Measurements from ENCODE around the gene ADRB1. TPM values are rescaled to one million over a fixed set of nuclear protein-coding genes. Genes with fewer than 3 reads are reported as not detected.

ADRB1 gene
- total RNA-seq, 4 donors from 2014 or later = 0.34 to 4.9 (median 2.8) TPM

DNA sequence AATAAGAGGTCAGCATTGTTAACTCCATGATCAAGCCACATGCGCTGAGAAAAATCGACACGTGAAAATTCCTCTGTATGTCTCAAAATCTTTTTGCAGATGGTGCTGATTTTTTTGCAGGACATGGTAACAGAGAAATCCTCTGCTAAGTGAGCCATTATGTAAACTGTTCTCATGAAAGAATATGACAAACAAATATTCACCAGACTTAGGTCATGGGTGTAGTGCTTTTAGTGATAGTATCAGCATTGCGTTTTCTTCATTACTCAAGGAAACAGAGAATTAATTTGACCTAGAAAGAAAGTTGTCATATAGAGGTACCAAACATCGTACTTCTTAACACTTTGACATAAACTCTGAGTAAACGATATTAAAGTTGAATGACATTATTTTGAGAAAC is 34.7 kb downstream of the ADRB1 start:
- TF ChIP-seq, protein P1, sequence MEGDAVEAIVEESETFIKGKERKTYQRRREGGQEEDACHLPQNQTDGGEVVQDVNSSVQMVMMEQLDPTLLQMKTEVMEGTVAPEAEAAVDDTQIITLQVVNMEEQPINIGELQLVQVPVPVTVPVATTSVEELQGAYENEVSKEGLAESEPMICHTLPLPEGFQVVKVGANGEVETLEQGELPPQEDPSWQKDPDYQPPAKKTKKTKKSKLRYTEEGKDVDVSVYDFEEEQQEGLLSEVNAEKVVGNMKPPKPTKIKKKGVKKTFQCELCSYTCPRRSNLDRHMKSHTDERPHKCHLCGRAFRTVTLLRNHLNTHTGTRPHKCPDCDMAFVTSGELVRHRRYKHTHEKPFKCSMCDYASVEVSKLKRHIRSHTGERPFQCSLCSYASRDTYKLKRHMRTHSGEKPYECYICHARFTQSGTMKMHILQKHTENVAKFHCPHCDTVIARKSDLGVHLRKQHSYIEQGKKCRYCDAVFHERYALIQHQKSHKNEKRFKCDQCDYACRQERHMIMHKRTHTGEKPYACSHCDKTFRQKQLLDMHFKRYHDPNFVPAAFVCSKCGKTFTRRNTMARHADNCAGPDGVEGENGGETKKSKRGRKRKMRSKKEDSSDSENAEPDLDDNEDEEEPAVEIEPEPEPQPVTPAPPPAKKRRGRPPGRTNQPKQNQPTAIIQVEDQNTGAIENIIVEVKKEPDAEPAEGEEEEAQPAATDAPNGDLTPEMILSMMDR (IDR thresholded peaks at IDR 0.05; ENCODE audit: low read depth) = no peak

DNA sequence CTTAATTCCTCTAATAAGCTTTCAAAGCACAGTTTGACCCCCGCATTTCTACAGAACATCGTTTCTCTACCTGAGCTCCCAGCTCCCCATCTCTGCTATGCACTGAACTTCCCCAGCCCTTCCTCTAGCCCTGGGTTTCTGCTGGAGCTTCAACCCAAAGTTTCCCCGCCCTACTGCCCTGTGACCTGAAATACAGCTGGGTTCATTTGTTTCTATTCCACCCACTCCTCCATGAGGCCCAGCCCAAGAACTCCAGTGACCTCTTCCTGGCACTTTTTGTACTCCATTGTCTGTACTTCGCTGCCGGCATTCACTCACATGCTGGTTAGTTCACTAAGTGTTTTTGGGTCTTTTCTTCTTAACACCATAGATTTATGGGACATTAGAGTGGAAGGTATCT is 35.8 kb downstream of the ADRB1 start:
- TF ChIP-seq, protein P1 (IDR thresholded peaks at IDR 0.05; ENCODE audit: low read depth) = no peak

DNA sequence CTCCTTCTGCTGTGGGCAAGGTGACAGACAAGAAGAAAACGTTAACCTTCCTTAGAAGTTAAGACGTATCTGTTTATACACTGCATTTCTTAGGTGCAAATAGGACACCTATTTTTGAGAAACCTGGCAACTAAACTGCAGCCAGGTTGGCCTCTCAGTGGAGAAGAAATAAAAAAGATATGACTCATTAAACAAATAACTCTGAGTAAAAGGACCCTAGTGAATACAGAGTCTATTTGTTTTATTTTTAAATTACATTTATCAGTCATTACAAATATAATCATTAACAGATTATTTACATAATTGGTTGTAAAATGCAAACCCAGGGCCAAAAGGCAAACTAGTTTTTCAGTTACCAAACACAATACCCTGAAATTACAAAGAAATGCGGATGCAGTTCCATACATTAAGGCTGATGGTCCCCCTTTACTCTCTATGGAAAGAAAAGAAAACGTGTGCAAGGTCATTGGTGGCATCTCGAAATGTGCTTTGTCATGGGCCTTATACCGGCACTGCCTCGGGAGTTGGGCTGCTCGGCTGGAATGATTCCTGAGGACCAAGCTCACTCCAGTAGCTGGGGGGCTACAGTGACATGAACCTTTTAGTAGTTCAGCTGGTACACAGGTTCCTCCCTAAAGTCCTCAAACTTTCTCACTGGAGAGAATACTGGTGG is 38.4 kb downstream of the ADRB1 start:
- TF ChIP-seq, protein P1 (IDR thresholded peaks at IDR 0.05; ENCODE audit: low read depth) = no peak

DNA sequence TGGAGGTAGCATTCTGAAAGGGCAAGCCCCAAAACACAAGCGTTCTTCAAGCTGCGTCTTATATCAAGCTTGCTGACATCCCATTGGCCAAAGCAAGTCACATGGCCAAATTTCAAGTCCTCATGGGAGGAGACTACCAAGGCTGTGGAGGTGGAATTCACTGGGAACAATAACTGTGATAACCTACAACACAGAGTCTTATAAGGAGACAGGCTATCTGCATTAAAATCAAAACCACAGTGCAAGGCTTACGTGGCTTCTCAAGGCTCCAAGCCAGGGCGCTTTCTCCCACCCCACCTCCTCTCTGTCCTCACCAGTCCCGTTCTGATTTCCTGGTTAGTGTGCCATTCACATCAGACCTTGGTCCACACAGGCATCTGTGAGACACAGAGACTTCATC is 39.4 kb downstream of the ADRB1 start:
- TF ChIP-seq, protein P1 (IDR thresholded peaks at IDR 0.05; ENCODE audit: low read depth) = no peak

DNA sequence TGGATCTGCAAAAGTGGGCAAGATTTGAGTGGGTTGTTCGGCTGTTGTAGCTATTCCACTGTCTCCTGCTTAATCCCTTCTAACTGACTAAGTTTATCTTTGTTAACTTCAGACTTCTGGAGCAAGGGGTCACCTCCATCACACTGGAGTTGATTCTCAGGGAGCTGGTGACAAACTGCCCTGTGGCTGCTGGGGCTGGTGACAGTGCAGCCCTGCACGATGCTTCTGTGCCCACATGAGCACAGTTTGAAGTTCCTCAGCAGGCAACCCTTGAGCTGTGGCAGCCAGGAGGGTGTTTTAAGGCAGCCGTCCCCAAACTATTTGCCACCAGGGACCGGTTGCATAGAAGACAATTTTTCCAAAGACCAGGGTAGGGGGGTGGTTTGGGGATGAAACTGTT is 40.5 kb downstream of the ADRB1 start:
- TF ChIP-seq, protein P1 (IDR thresholded peaks at IDR 0.05; ENCODE audit: low read depth) = no peak

DNA sequence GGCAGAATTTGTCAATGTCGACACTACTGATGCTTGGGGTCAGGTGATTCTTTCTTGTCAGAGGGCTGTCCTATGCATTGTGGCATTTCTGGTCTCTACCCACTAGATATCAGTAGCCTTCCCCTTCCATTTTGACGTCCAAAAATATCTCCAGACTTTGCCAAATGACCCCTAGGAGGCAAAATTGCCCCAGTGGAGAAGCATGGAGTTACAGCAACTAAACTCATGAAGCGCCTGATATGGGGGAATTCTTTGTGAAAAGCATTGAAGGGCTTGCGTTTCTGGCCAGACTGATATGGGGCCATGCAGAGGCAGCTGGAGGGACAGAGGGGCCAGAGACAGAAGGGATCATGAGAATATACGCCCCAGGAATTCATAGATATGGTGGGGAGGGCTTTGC is 43.6 kb downstream of the ADRB1 start:
- TF ChIP-seq, protein P1 (IDR thresholded peaks at IDR 0.05; ENCODE audit: low read depth) = no peak

DNA sequence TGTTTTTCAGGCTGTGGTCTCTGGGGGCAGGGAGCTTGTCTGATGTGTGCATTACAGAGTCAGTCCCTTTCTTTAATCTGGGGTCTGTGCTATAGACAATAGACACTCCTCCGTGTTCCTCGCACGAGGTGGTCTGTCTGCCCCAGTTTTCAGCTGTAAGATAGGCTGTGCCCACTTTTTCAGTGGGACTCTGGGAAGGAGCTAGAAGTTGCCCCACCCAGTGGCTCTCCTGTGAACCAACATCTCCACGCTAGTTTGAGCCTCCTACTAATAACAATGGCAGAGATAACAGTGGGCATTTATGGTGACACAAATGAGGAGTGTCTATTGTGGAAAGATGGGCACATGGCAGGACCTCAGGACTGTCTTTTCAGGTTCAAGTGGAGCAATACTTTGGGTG is 44.0 kb downstream of the ADRB1 start:
- TF ChIP-seq, protein P1 (IDR thresholded peaks at IDR 0.05; ENCODE audit: low read depth) = no peak
